Caco-2 (cell line): ENCODE results near the gene ANP32B. TPM values are rescaled to one million over a fixed set of nuclear protein-coding genes. Genes with fewer than 3 reads are reported as not detected.
"Not testable (repeated sequence)": the region's sequence is repeated elsewhere in the genome, so short reads cannot be mapped to it uniquely, and the experiment has no call there.

Experiments used
- BruUV-seq: library from RNA; stranded (reverse); fragments of 400-500 nt; replicated peaks from 2 replicates; lab custom pipeline; 2021; lab: Mats Ljungman, UMichigan
- CTCF ChIA-PET: fragments of 300-600 bp; sonication (Branson Sonifier 250); formaldehyde crosslinking; loops from one replicate; lab custom pipeline; 2022; ENCODE audit warnings: antibody characterized with exemption; lab: Charles Lee
- POLR2A ChIA-PET: fragments of 300-600 bp; sonication (Branson Sonifier 250); formaldehyde crosslinking; loops from one replicate; lab custom pipeline; 2022; ENCODE audit warnings: antibody characterized with exemption; lab: Charles Lee
- DNase-seq, 2 experiments: peaks; one replicate each; pipeline versions ENCODE4 v3.0.0 to v3.0.0-alpha.2; 2020 to 2022
- H3K27me3 ChIP-seq: replicated peaks from 2 replicates; pipeline ENCODE4 v1.6.0; 2011; ENCODE audit warnings: low read length; ENCODE audit not compliant: control insufficient read depth, insufficient read depth
- H3K36me3 ChIP-seq: 2 replicates; pipeline ENCODE4 v1.5.1; 2011; ENCODE audit warnings: low read length; ENCODE audit not compliant: control insufficient read depth, insufficient read depth
- H3K4me1 ChIP-seq: fragments of 250-450 bp; sonication (Bioruptor Pico); 2 replicates; pipeline ENCODE4 v1.5.1; 2020; ENCODE audit warnings: mild to moderate bottlenecking
- H3K4me3 ChIP-seq: 2 replicates; pipeline ENCODE4 v1.5.1; 2011; ENCODE audit warnings: low read depth, mild to moderate bottlenecking, control low read depth, low read length
- H3K9me3 ChIP-seq: fragments of 250-450 bp; sonication (Bioruptor Pico); 2 replicates; pipeline ENCODE4 v1.5.1; 2020; ENCODE audit warnings: mild to moderate bottlenecking, moderate library complexity
- H3K27ac Mint-ChIP-seq: one replicate; pipeline ENCODE4 v1.8.0; 2022; ENCODE audit warnings: mixed read lengths; ENCODE audit not compliant: unreplicated experiment
- H3K27me3 Mint-ChIP-seq: one replicate; pipeline ENCODE4 v1.8.0; 2022; ENCODE audit warnings: mixed read lengths; ENCODE audit not compliant: insufficient read depth, unreplicated experiment
- H3K36me3 Mint-ChIP-seq: one replicate; pipeline ENCODE4 v1.8.0; 2022; ENCODE audit warnings: mild to moderate bottlenecking, mixed read lengths; ENCODE audit not compliant: insufficient read depth, unreplicated experiment
- H3K4me1 Mint-ChIP-seq: one replicate; pipeline ENCODE4 v1.8.0; 2022; ENCODE audit warnings: low read depth, mixed read lengths; ENCODE audit not compliant: unreplicated experiment
- H3K4me3 Mint-ChIP-seq: one replicate; pipeline ENCODE4 v1.8.0; 2022; ENCODE audit warnings: mild to moderate bottlenecking, moderate library complexity, mixed read lengths; ENCODE audit not compliant: unreplicated experiment
- H3K9me3 Mint-ChIP-seq: one replicate; pipeline ENCODE4 v1.8.0; 2022; ENCODE audit warnings: mixed read lengths; ENCODE audit not compliant: unreplicated experiment
- CTCF ChIP-seq, 2 experiments: fragments of 200-600 bp in 1 of 2; IDR thresholded peaks; 1 replicate in 1 of 2; 2 replicates in 1 of 2; pipeline versions ENCODE4 v1.5.1 to v1.8.0; 2011 to 2022; ENCODE audit warnings: antibody characterized with exemption in 1 of 2, control low read depth in 1 of 2, inconsistent platforms in 1 of 2, low read depth in 1 of 2, low read length in 1 of 2, mild to moderate bottlenecking in 1 of 2, moderate library complexity in 1 of 2; ENCODE audit not compliant: insufficient read depth in 1 of 2, severe bottlenecking in 1 of 2, unreplicated experiment in 1 of 2
- intact Hi-C: fragments of 100-400 bp; cut with micrococcal nuclease; formaldehyde crosslinking; loops from one replicate; pipeline ENCODE4 v1.10.0; 2022; ENCODE audit not compliant: unreplicated experiment
- total RNA-seq: library from RNA; stranded (reverse); gene quantifications from 2 replicates; pipeline ENCODE4 v1.2.3, GENCODE V29; 2022

The ANP32B gene
- total RNA-seq, 1 experiment from 2014 or later: 317 TPM

- CTCF ChIA-PET: interaction anchor here (0.6 kb wide), 1 partner anchor 31 kb away, joined by 10 read pairs; no protein-coding TSS in a partner anchor
- DNase-seq: no peak
- intact Hi-C loops: no loop called here
- Histone ChIP-seq H3K4me1 (no peaks in the 10 kb centered on the region), H3K27me3 (no peaks in the 10 kb centered on the region), H3K36me3 (no peaks in the 10 kb centered on the region), H3K9me3 (no peaks in the 10 kb centered on the region), H3K4me3 (no peak overlapping the region)
- no TSS peak for BruUV-seq
- no peaks in the 10 kb centered on the region for H3K9me3 Mint-ChIP-seq
- no peak overlapping the region for H3K4me3 Mint-ChIP-seq
- no peak overlapping the region for H3K27ac Mint-ChIP-seq
- TF ChIP-seq CTCF (IDR thresholded peaks at IDR 0.05; ENCODE audit: insufficient read depth in 1 of 2, low read depth in 1 of 2, low read length in 1 of 2, severe bottlenecking in 1 of 2, unreplicated experiment in 1 of 2): no peak
- H3K4me1 Mint-ChIP-seq: no peaks in the 10 kb centered on the region
- POLR2A ChIA-PET: no interaction called here
- H3K36me3 Mint-ChIP-seq: no peaks in the 10 kb centered on the region
- H3K27me3 Mint-ChIP-seq: peaks cover 6% of the 10 kb centered on the region
Observed at GRCh38 chr9:97959585-97959984, 23.6 kb upstream of the ANP32B start.

GRCh38 chr9:97960678-97961328, 22.3 kb upstream of the ANP32B start:
- intact Hi-C loops, BruUV-seq, H3K36me3 Mint-ChIP-seq, H3K9me3 Mint-ChIP-seq, H3K36me3 ChIP-seq, H3K4me3 Mint-ChIP-seq, H3K4me3 ChIP-seq, CTCF ChIA-PET, H3K4me1 ChIP-seq, H3K4me1 Mint-ChIP-seq, H3K27me3 Mint-ChIP-seq, POLR2A ChIA-PET, H3K9me3 ChIP-seq, H3K27me3 ChIP-seq, DNase-seq, H3K27ac Mint-ChIP-seq: not testable (repeated sequence)

- ChIA-PET POLR2A (no interaction called here), CTCF (no interaction called here)
- Histone ChIP-seq H3K9me3 (no peaks in the 10 kb centered on the region), H3K27me3 (no peaks in the 10 kb centered on the region), H3K36me3 (no peaks in the 10 kb centered on the region), H3K4me3 (no peak overlapping the region), H3K4me1 (no peaks in the 10 kb centered on the region)
- TF ChIP-seq CTCF (IDR thresholded peaks at IDR 0.05; ENCODE audit: insufficient read depth in 1 of 2, low read depth in 1 of 2, low read length in 1 of 2, severe bottlenecking in 1 of 2, unreplicated experiment in 1 of 2): no peak
- Mint-ChIP-seq H3K27ac (no peak overlapping the region), H3K36me3 (no peaks in the 10 kb centered on the region), H3K4me3 (no peak overlapping the region), H3K27me3 (peaks cover 6% of the 10 kb centered on the region), H3K9me3 (no peaks in the 10 kb centered on the region), H3K4me1 (no peaks in the 10 kb centered on the region)
- intact Hi-C loops: no loop called here
- no TSS peak for BruUV-seq
- DNase-seq: no peak
Observed at GRCh38 chr9:97961361-97961760, 21.8 kb upstream of the ANP32B start.
